Measurements from ENCODE around the gene ZFP57. TPM values are rescaled to one million over a fixed set of nuclear protein-coding genes. Genes with fewer than 3 reads are reported as not detected.

Gene ZFP57
- total RNA-seq, 1 experiment from 2014 or later: not detected

DNA sequence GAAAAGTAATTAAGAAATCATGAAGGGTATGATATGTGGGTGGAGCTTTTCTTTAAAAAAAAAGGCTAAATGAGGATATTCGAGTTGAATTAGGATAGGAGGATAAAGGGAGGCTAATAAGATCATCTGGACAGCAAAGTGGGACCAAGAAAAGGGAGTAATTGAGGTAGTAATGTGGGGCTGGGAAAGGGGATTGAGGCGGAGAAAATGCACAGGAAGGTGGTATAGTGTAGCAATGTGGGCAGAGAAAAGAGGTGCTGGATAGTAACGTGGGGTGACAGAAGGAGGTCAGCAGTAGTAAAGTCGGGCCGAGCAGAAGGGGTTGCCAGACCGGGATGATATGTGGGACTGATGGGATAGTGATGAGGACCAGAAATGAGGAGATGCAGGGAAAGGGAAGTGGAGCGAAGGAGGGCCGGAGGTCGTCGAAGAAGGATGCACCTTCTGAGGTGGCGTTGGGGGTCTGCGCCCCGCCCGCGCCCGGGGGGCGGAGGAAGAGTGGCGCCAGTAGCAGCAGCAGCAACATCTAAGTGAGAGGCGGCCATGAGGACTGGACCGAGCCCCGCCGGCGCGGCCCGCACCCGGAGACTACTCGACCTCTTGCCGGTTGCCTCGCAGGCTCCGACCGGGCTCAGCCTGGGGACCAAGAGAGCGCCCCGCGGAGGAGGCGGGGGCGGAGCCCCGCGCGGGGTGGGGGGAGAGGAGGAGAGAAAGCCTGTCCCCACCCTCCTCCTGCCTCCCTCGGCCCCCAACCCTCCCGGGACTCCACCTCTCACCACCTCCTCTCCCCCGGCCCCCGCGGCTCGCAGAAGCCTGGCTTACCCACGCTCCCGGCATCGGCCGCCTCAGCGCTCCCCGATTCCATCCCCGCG lies 48.9 kb downstream of the ZFP57 start:
- H3K36me3 ChIP-seq (ENCODE audit: insufficient read depth, low read length, poor library complexity, severe bottlenecking): no peaks in the 10 kb centered on the region
- H3K9me3 ChIP-seq (ENCODE audit: low read depth, low read length, poor library complexity, severe bottlenecking): no peaks in the 10 kb centered on the region
- DNase-seq (ENCODE audit: low spot score): peak; percentile 82
- peak overlapping the region; percentile 77 for H3K27ac ChIP-seq (ENCODE audit: low read depth, low read length, poor library complexity, severe bottlenecking)
- peaks cover 35% of the 10 kb centered on the region for H3K4me1 ChIP-seq (ENCODE audit: insufficient read depth, low read length, poor library complexity, severe bottlenecking)
- peak overlapping the region; percentile 84 for H3K4me3 ChIP-seq (ENCODE audit: low read depth, low read length, poor library complexity, severe bottlenecking)
- CTCF ChIA-PET: interaction anchor here (0.6 to 2.0 kb wide), 4 partner anchors 17 to 406 kb away, joined by 3 to 15 read pairs (median 6); no protein-coding TSS in a partner anchor
- no peaks in the 10 kb centered on the region for H3K27me3 ChIP-seq (replicated peaks; ENCODE audit: insufficient read depth, low read depth, low read length, poor library complexity)
- TSS peak; percentile 45 for BruUV-seq (replicated peaks)
- TF ChIP-seq, protein P1, sequence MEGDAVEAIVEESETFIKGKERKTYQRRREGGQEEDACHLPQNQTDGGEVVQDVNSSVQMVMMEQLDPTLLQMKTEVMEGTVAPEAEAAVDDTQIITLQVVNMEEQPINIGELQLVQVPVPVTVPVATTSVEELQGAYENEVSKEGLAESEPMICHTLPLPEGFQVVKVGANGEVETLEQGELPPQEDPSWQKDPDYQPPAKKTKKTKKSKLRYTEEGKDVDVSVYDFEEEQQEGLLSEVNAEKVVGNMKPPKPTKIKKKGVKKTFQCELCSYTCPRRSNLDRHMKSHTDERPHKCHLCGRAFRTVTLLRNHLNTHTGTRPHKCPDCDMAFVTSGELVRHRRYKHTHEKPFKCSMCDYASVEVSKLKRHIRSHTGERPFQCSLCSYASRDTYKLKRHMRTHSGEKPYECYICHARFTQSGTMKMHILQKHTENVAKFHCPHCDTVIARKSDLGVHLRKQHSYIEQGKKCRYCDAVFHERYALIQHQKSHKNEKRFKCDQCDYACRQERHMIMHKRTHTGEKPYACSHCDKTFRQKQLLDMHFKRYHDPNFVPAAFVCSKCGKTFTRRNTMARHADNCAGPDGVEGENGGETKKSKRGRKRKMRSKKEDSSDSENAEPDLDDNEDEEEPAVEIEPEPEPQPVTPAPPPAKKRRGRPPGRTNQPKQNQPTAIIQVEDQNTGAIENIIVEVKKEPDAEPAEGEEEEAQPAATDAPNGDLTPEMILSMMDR (conservative IDR thresholded peaks at IDR 0.05; ENCODE audit: low read depth, low read length): no peak
- no peak for TF ChIP-seq EZH2 (IDR thresholded peaks at IDR 0.05; ENCODE audit: borderline replicate concordance, low read depth, low read length, poor library complexity, severe bottlenecking)
- POLR2A ChIA-PET (ENCODE audit: low non-redundant PET): no interaction called here
- intact Hi-C loops (cut with micrococcal nuclease; ENCODE audit: unreplicated experiment): no loop called here

DNA sequence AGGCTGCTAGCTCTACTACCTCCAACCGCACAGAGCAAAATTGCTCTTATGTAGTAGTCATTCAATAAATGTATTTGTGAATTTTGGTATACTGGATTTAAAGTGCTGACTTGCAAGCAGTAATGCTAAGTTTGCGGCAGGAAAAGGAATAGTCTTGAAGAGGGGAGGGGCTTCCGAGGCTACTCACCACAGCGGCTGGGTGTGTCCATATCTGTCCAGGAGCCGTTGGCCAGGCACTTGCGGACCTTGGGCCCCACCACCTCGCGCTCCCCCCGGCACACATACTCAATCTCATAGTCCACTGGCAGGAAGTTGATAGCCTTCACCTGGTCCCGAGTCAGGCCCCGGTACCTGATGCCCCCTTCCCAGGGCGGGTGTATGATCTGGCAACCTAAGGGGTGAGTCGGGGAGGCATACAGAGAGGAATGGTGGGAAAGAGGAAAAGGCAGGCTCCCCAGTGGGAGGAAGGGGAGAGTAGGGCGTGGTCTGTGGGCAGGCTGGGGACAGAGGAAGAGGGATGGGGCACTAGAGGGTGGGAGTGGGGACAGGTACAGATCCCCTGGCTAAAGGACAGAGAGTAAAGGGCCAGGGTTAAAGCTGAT lies 49.6 kb downstream of the ZFP57 start:
- no peak for DNase-seq (ENCODE audit: low spot score)

DNA sequence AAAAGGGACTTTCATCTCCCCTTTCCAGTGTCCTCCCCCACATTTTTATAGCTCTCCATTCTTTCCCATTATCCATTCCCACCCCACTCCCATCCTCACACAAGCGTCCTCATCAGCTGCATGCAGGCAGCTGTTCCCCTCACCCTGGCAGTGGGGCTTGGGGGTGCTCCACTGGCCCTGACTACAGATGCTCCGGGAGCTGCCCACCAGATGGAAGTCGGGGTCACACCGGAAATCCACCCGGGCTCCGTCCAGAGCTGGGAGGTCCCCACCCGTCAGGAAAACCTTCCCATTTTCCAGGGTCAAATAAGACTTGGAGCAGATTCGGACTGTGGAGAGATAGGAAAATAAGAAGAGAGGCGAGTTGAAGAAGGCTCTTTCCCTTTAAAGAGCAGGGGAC lies 50.6 kb downstream of the ZFP57 start:
- H3K4me3 ChIP-seq (ENCODE audit: low read depth, low read length, poor library complexity, severe bottlenecking): no peak overlapping the region
- DNase-seq (ENCODE audit: low spot score): no peak
- TF ChIP-seq EZH2 (IDR thresholded peaks at IDR 0.05; ENCODE audit: borderline replicate concordance, low read depth, low read length, poor library complexity, severe bottlenecking): no peak
- TF ChIP-seq, protein P1 (conservative IDR thresholded peaks at IDR 0.05; ENCODE audit: low read depth, low read length): no peak
- H3K4me1 ChIP-seq (ENCODE audit: insufficient read depth, low read length, poor library complexity, severe bottlenecking): peaks cover 53% of the 10 kb centered on the region
- no TSS peak for BruUV-seq (replicated peaks)
- no peak overlapping the region for H3K27ac ChIP-seq (ENCODE audit: low read depth, low read length, poor library complexity, severe bottlenecking)
- H3K9me3 ChIP-seq (ENCODE audit: low read depth, low read length, poor library complexity, severe bottlenecking): no peaks in the 10 kb centered on the region
- ChIA-PET CTCF (interaction anchor here (1.1 kb wide), 1 partner anchor 20 kb away, joined by 3 read pairs; no protein-coding TSS in a partner anchor), POLR2A (ENCODE audit: low non-redundant PET) (no interaction called here)
- H3K36me3 ChIP-seq (ENCODE audit: insufficient read depth, low read length, poor library complexity, severe bottlenecking): no peaks in the 10 kb centered on the region
- H3K27me3 ChIP-seq (replicated peaks; ENCODE audit: insufficient read depth, low read depth, low read length, poor library complexity): no peaks in the 10 kb centered on the region
- intact Hi-C loops (cut with micrococcal nuclease; ENCODE audit: unreplicated experiment): no loop called here

More for the DNA sequence above, 49.6 kb downstream of the ZFP57 start:
- TF ChIP-seq, protein P1 (conservative IDR thresholded peaks at IDR 0.05; ENCODE audit: low read depth, low read length): no peak
- TF ChIP-seq EZH2 (IDR thresholded peaks at IDR 0.05; ENCODE audit: borderline replicate concordance, low read depth, low read length, poor library complexity, severe bottlenecking): no peak
- CTCF ChIA-PET: no interaction called here
- POLR2A ChIA-PET (ENCODE audit: low non-redundant PET): no interaction called here
- Histone ChIP-seq H3K27me3 (replicated peaks; ENCODE audit: insufficient read depth, low read depth, low read length, poor library complexity) (no peaks in the 10 kb centered on the region), H3K36me3 (ENCODE audit: insufficient read depth, low read length, poor library complexity, severe bottlenecking) (no peaks in the 10 kb centered on the region), H3K27ac (ENCODE audit: low read depth, low read length, poor library complexity, severe bottlenecking) (no peak overlapping the region), H3K4me1 (ENCODE audit: insufficient read depth, low read length, poor library complexity, severe bottlenecking) (peaks cover 43% of the 10 kb centered on the region), H3K4me3 (ENCODE audit: low read depth, low read length, poor library complexity, severe bottlenecking) (peak overlapping the region; percentile 84), H3K9me3 (ENCODE audit: low read depth, low read length, poor library complexity, severe bottlenecking) (no peaks in the 10 kb centered on the region)
- BruUV-seq (replicated peaks): no TSS peak
- intact Hi-C loops (cut with micrococcal nuclease; ENCODE audit: unreplicated experiment): no loop called here

Measured in A673 (cell line).